NCI-H1105 (cell line): ENCODE results near the gene SORBS1.

Source experiments
- DNase-seq: peaks from one replicate; lab custom pipeline; 2025; lab: John Stamatoyannopoulos, UW

Gene SORBS1

GRCh38 chr10:95513941-95514392, 47.2 kb downstream of the SORBS1 start:
- DNase-seq: no peak

GRCh38 chr10:95513008-95513589, 48.1 kb downstream of the SORBS1 start:
- DNase-seq: no peak

DNA sequence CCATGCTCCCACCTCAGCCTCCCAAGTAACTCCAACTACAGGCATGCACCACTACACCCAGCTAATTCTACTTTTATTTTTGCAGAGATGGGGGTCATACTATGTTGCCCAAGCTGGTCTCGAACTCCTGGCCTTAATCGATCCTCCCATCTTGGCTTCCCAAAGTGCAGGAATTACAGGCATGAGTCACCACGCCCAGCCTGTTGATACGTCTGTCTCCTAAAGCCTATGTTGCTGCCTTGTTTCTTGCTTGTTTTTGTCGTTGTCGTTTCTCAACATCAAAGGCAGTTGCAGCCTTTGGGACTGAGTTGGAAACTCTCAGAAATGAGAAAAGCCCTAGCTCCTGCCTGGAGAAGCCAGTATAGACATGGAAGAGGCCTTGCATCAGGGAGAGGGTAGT, 49.9 kb downstream of the SORBS1 start:
- DNase-seq: no peak

DNA sequence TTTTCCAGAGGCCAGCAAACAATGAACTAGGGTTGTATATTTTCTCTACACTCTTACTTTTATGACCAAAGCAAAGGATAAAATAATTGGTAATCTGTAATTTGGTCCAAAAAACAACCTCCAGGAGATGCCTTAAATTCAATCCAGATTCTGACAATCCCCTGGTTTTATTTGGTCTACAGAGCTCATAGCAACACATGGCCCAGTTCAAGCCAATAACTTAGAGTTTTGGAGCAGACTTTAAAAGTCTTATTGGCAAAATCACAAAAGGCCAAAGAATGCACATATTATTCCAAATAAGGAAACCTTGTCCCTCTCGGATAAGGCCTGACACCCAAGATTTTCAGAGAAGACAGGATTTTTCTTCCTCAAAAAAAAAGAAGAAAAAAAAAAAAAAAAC, 51.9 kb downstream of the SORBS1 start:
- no peak for DNase-seq

DNA sequence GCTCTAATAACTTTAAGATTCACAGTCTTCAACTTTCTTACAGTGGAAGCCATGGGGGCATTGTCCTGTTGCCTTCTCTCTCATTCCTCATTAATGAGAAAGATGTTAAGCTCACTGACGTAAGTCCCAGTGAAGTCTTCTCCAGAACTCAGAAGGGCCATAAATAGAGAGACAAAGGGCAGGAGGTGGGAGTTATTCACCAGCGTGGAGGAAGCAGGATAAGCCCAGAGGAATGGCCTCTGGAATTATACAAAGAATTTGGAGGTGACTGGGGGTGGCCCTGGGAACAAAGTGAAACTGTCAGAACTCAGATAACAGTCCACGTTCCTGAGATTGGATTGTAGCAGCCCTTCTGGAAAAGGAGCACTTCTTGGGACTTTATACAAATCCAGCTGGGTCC, 52.4 kb downstream of the SORBS1 start:
- DNase-seq: no peak

DNA sequence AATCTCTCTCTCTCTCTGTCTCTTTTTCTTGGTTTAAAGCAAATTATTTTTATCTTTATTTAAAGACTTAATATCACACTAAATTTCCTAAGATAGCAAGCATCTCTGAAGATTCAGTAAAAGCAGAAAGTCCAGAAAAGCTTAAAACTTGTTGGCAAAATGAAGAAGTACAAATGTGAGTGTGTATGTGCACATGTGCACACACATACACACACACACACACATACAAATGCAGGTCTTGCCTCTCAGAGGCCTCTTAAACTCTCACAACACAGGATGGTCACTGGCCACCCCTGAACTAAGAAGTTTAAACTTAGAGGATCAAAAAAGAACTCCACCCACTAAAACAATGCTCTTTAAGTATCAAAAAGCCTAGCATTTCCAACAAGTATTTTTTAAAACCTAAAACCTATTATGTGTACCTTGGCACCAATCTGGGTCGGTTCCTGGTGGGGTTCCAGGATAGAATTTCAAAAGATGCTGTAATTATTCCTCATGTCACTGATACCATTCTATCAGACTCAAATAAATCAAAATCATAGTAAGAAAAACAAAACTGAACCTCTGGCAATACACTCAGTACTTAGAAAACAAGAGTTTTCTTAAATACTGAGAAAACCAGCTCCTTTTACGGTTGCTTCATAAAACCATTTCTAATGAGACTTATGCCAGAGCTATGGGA, 55.0 kb downstream of the SORBS1 start:
- DNase-seq: no peak

DNA sequence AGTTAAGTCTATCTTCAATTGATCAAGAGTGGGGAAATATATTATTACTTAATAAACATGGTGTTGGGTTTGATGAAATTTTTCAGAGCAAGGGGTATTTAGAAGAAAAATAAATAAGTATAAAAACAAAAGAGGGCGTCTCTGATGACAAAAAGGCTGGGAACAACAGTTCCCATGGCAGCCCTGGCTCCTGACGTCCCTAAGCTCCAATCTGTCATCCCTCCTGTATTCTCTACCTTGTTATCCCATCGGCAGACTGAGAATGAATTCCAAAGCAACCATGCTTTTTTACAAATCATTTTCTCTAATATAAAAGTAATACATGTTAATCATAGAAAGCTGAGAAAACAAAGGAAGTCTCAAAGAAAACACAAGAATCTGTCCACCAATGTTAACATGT, 55.5 kb downstream of the SORBS1 start:
- no peak for DNase-seq

GRCh38 chr10:95505084-95505610, 56.0 kb downstream of the SORBS1 start:
- DNase-seq: no peak

- DNase-seq: no peak
These were observed 56.9 kb downstream of the SORBS1 start for GRCh38 chr10:95504246-95504691.

GRCh38 chr10:95503526-95503925, 57.6 kb downstream of the SORBS1 start:
- DNase-seq: no peak

DNA sequence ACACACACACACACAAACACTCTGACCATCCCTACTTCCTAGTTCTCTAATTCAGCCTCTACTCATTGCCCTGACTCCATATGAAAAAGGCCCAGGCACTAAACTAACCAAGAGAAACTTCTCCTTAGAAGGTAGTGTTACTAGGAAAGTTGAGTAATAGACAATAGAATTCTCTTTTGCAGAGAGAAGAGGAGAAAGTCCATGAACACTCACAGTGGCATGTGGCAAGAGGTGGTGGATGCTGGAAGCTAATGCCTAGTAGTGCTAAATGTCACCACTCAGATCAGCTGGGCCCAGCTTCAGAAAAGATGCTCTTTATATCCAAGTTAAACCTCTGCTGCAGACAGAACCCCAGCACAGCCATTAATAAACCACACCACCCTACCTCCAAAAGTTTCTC, 58.2 kb downstream of the SORBS1 start:
- no peak for DNase-seq

GRCh38 chr10:95502377-95502776, 58.8 kb downstream of the SORBS1 start:
- no peak for DNase-seq

DNA sequence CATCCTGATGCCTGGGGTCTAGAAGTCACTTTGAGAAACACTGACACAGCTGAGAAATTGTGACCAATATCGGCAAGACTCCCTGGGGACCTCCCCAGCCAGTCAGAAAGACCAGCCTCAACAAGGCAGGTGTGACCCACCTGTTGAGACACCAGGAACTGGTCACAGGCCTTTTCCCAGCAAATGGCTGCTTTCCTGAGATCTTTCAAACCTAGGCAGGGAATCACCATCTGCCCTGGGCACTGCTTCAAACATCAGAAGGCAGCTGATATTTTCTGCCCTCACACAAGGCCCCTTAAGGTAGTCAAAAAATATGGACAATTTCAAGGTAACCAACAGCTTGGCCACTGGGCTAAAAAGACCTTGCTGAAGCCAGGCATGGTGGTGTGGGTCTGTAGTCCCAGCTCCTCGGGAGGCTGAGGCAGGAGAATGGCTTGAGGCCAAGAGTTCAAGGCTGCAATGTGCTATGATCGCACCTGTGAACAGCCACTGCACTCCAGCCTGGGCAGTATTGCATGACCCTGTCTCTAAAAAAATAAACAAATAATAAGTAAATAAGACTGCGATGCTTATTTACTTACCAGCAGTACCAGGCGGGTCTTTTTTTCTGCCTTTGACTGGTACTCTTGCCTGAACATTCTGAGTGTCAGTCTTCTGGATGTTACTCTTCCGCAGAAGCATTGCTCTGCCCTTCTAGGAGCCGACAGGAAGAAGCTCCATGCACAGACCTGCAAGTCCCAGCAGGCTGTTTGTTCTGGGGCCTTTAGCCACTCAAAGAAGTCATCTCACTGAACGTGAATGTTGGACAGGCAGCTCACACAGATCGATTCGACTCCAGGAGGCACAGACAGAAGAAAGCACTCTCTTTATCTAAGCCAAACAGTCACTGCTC, 59.7 kb downstream of the SORBS1 start:
- DNase-seq: no peak

DNA sequence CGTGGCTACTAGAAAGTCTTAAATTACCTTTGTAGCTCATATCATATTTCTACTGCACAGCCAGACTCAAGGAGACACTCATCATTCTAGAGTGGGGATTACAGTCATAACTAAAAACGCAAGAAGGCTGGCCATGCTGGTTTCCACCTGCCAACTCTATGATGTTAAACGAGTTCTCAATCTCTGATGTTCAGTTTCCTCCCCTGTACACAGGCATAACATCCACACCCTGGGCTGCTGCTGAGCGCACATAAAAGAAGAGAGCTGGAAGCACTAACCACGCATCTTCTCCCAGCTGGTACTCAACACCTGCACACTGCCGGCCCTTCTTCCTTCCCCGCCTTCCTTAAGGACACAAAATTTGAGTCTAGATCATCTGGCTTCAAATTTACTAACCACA, 60.5 kb downstream of the SORBS1 start:
- no peak for DNase-seq

DNA sequence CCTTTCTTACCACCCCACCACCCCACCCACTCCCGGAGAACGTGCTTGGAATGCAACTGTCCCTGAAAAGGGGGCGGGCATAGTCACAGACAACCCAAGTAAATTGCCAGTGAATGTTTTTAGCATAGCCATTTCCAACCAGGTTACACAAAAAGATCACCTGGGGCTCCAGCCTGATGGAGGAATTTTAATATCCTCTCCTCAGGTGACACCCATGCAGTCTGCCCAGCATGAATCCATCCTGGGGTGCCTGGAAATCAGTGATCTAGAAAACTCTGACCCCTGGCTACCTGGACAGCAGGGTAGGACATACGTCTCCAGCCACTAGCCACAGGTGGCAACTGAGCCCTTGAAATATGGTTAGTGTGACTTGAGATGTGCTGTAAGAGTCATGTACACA, 61.1 kb downstream of the SORBS1 start:
- DNase-seq: no peak

GRCh38 chr10:95499482-95499989, 61.6 kb downstream of the SORBS1 start:
- DNase-seq: no peak

DNA sequence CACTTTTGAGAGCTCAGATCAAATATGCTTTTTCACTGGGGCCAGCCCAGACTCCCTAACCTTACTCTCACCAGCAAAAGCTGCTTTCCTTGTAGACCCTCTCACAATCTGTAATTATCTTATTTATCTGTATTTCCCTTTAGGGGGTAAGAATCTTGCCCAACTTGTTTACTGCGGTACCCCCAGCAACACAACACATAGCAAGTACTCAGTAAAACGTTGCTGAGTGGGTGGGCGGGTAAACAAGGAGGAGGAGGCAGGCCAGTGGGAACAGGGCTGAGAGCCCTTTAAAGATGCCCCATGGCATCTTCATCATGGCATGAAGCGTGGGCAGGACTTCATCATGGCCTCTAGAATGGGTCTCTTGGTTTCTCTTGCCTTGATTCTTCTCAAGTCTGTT, 64.2 kb downstream of the SORBS1 start:
- DNase-seq: no peak

DNA sequence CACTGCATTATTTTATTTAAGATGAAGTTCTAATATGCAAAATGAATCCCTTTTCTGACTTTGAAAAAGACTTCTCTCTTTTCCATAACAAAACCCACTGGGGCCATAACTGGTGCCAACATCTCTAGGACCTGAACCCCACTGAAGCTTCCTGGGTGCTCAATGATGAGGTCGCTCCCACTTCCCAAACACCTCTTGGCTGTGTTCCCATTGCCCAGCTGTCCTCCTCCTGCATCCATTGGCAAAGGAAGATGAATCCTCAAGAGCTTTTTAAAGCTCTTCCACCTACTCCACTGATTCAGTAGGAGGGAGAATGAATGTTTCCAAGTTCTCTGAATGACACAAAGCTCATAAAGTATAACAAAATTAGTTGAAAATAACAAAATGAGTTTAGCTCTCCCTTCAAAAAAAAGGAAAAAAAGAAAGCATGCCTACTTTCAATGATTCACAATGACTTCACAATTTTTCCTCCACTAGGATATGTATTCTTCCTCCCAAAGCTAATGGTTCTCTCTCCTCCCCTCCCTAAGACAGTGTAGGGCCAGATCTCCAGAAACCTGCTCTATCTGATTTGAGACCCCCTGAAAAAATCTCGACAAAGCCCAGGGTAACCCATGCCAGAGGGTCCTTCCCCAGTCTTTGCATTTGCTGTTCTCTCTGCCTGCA, 64.8 kb downstream of the SORBS1 start:
- no peak for DNase-seq

- DNase-seq: no peak
These were observed 67.3 kb downstream of the SORBS1 start for GRCh38 chr10:95493862-95494261.

- DNase-seq: no peak
These were observed 73.2 kb downstream of the SORBS1 start for GRCh38 chr10:95487994-95488393.

- no peak for DNase-seq
These were observed 75.9 kb downstream of the SORBS1 start for GRCh38 chr10:95485056-95485844.
